Hypothalamus (tissue), 51 donors: ENCODE results near the gene SPATA2.
A peak's percentile ranks its signal among the peaks of the same experiment; 100 is the strongest.
"Not testable (repeated sequence)": the region's sequence is repeated elsewhere in the genome, so short reads cannot be mapped to it uniquely, and the experiment has no call there.

ENCODE experiments used
- DNase-seq, 51 donors: peaks; one replicate each; lab custom pipeline; 2025; lab: John Stamatoyannopoulos, UW

SPATA2 gene

DNA sequence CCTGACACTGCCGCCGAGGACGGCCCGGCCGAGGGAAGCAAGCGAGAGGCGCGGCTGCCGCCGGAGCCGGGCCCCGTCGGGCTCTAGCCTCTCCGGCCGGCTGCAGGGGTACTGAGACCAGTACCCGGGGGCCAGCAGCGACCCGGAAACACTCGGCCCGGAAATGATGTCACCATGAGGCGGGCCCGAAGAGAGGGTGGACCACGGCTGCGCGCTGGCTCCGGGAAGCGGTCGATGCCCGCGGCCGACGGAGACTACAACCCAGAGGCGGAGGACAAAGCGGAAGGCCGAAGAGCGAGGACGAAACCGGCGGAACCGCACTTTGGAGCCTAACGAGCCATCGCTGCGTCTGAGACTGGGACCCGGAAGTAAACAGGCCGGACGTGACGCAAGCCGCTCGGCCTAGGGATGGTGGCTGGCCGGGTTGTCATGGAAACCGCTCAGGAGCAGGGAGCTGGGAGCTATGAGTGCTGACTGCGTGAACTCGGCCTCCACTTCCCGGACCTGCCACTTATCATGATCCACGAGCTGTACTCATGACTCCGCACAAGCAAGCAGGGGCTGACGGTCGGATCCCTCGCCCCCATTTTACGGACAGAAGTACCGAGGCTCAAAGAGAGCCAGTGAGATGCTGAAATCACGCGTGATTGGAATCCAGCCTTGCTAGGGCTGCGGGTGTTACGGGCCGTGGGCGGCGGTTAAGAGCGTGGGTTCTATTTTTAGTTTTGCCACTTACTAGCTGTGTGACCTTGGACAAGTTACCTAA is at the start of gene SPATA2:
Gene SPATA2, minus strand, starts transcription at position 150 of the 766 bp plus-strand sequence. CDS start 7,039 bp downstream, outside the sequence.
- DNase-seq, result peak; percentile 77 to 99 (median 93)

GRCh38 chr20:49961413-49961812 is 46.1 kb upstream of the SPATA2 start:
- DNase-seq, result no peak

DNA sequence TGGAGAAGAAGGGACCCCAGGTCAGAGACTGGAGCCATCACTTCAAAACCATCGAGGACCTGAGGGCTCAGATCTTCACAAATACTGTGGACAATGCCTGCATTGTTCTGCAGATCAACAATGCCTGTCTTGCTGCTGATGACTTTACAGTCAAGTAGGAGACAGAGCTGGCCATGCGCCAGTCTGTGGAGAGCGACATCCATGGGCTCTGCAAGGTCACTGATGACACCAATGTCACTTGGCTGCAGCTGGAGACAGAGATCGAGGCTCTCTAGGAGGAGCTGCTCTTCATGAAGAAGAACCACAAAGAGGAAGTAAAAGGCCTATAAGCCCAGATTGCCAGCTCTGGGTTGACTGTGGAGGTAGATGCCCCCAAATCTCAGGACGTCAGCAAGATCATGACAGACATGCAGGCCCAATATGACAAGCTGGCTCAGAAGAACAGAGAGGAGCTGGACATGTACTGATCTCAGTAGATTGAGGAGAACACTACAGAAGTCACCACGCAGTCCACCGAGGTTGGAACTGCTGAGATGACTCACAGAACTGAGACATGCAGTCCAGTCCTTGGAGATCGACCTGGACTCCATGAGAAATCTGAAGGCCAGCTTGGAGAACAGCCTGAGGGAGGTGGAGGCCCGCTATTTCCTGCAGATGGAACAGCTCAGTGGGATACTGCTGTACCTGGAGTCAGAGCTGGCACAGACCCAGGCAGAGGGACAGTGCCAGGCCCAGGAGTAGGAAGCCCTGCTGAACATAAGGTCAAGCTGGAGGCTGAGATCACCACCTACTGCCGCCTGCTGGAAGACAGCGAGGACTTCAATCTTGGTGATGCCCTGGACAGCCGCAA is 42.0 kb upstream of the SPATA2 start:
- peak in 39 of 51 donors; percentile 4 to 85 (median 64) for DNase-seq

DNA sequence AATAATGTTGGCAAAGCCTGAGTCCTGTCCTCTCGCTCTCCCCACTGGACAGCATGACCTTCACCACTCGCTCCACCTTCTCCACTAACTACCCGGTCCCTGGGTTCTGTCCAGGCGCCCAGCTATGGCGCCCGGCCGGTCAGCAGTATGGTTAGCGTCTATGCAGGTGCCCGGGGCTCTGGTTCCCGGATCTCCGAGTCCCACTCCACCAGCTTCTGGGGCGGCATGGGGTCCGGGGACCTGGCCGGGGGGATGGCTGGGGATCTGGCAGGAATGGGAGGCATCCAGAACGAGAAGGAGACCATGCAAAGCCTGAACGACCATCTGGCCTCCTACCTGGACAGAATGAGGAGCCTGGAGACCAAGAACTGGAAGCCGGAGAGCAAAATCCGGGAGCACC is 41.4 kb upstream of the SPATA2 start:
- DNase-seq, result no peak

GRCh38 chr20:49955830-49956396 is 40.6 kb upstream of the SPATA2 start:
- not testable (repeated sequence) for DNase-seq

DNA sequence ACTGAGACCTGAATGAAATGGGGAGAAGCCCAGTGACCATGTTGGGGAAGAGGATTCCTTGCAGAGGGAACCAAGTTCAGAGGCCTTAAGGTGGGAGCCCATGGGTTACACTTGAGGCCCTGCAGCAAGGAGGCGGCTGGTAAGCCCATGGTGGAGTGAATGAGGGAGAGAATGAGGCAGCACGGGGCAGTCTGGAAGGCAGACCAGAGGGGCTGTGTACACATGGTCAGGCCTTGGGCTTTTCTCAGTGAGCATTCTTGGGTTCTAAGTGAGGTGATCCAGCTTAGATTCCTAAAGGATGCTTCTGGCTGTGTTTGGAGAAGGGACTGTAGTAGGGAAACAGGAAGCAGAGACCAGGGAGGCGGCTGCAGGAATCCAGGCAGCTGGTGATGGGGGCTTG is 39.8 kb upstream of the SPATA2 start:
- no peak for DNase-seq

DNA sequence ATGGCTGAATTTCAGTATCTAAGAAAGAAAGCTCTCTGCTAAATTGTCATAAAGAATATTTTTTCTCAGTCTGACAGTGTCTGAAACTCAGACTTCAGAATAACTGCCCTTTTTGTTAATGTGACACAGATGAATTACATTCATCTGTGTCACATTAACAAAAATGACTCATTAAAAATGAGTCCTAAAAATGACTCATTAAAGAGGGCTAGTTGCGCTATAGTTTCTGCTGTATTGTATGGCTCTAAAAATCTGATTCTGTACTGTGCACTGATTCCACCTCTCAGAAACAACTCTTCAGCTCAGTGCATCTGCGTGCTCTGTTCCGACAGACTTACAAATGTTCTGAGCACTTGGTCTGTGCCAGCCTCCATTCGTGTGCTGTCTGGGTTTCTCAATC is 35.8 kb upstream of the SPATA2 start:
- no peak for DNase-seq

DNA sequence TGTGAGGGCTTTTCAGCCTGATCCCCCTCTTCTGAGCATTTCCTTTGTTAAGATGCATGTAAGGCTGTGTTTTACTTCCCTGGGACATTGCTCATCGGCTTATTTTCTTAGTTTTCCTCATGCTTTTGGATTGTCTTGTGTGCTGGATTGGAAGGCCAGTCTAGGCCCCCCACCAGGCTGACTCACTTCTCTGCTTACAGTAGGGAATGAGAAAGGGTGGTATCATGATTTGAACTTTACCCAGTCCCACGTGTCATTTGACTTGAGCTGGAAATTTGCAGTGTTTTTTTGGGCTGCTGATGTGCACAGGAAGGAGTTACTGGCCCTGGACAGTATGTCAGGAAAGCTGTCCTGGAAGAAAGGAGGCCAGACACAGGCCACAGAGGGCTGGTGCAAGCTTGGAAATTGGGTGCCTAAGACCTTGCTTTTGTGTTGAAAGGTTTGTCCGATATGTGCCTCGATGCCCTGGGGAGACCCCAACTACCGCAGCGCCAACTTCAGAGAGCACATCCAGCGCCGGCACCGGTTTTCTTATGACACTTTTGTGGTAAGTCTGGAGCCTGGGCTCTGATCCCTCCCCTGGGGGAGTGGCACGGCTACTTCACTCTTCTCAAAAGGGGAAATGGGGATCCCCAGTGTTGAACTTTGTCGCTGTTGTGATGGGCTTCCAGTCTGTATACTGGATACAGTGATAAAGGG is 33.6 kb upstream of the SPATA2 start:
- no peak for DNase-seq

DNA sequence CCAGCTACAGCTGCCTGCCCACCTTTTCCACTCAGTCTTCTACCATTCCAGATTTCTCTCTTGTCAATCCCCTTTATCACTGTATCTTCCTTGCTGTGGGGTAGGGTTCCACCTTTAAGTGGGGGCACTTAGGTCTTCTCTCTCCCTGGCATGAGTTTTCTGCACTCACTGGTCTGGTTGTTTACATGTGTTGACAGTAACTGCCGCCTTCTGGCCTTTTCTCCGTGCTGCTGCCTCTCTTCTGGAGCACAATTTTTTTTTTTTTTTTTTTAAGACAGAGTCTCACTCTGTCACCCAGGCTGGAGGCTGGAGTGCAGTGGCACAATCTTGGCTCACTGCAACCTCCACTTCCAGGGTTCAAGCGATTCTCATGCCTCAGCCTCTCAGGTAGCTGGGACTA is 32.8 kb upstream of the SPATA2 start:
- no peak for DNase-seq

DNA sequence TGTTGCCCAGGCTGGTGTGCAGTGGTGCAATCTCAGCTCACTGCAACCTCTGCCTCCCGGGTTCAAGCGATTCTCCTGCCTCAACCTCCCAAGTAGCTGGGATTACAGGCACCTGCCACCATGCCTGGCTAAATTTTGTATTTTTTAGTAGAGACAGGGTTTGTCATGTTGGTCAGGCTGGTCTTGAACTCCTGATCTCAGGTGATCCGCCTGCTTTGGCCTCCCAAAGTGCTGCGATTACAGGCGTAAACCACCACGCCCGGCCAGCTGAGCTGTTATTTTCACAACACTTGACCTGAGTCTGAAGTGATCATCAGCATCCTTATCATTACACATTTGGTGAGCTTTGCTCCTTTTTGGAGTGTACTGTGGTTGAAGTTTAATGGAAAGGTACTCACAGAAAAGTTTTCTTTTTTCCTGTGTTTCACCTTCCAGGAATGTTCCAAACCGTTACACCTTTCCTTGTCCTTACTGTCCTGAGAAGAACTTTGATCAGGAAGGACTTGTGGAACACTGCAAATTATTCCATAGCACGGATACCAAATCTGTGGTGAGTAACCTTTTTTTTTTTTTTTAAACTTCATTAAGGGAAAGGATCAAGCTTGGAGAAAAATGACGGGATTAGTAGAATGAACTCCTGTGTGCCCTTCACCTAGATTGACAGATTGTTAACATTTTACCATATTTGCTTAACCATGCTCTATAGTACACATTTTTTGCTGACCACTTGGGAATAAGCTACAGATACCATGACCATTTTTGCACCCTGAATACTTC is 30.6 kb upstream of the SPATA2 start:
- DNase-seq, result no peak

DNA sequence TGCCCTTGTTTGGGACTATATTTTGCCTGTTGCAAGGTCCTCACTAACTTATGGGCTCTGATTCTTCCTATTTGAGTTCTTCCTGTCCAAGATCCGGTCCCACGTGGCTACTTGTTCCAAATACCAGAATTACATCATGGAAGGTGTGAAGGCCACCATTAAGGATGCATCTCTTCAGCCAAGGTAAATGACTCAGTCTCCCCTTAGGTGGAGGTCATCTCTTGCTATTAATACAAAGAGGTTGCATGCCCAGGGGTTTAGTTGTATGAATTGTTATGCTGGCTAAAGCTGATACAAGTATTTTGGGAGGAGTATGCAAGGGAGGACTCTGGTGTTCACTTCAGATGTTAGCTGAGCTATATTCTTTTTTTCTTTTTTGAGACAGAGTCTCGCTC is 30.0 kb upstream of the SPATA2 start:
- no peak for DNase-seq

DNA sequence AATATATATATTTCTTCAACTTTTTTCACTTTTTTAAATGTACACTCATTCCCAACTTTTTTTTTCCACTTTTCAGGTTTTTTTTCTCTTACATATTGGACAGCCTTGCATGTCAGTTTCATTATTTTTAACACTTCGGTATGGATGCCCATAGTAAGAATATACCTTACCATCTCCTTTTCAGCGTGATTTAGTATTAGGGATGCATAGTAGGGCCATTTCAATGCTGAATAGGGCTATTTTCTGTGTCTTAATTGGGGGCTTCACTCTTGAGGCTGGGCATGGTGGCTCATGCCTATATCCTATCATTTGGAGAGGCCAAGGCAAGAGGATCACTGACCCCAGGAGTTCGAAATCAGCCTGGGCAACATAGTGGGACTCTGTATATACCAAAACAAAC is 27.6 kb upstream of the SPATA2 start:
- DNase-seq, result no peak

DNA sequence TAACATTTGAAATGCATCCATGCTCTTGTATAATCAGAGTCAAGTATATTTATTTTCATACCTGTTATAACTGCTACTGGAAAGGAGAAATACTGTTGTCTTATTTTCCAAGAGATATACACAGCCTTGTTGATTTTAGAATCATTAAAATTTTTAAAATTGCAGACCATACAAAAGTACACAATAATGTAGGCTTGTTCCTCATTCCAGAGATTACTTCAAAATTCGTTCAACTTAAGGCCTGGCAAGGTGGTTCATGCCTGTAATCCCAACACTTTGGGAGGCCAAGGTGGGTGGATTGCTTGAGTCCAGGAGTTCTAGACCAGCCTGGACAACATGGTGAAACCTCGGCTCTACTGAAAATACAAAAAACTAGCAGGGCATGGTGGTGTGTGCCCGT is 27.0 kb upstream of the SPATA2 start:
- DNase-seq, result no peak

DNA sequence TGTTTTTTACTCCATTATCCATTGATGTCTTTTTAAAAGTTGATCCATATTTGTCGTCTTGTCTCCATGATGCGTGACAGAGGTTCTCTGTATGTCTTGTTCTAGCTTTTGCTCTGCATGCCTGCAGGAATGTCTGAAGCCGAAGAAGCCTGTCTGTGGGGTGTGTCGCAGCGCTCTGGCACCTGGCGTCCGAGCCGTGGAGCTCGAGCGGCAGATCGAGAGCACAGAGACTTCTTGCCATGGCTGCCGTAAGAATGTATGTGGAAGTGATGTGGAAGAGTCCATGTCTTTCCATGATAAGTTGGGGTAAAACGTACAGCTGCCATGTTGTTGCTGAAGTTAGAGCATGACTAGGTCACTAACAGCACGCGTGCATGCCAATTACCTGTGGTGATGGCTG is 26.1 kb upstream of the SPATA2 start:
- no peak for DNase-seq

DNA sequence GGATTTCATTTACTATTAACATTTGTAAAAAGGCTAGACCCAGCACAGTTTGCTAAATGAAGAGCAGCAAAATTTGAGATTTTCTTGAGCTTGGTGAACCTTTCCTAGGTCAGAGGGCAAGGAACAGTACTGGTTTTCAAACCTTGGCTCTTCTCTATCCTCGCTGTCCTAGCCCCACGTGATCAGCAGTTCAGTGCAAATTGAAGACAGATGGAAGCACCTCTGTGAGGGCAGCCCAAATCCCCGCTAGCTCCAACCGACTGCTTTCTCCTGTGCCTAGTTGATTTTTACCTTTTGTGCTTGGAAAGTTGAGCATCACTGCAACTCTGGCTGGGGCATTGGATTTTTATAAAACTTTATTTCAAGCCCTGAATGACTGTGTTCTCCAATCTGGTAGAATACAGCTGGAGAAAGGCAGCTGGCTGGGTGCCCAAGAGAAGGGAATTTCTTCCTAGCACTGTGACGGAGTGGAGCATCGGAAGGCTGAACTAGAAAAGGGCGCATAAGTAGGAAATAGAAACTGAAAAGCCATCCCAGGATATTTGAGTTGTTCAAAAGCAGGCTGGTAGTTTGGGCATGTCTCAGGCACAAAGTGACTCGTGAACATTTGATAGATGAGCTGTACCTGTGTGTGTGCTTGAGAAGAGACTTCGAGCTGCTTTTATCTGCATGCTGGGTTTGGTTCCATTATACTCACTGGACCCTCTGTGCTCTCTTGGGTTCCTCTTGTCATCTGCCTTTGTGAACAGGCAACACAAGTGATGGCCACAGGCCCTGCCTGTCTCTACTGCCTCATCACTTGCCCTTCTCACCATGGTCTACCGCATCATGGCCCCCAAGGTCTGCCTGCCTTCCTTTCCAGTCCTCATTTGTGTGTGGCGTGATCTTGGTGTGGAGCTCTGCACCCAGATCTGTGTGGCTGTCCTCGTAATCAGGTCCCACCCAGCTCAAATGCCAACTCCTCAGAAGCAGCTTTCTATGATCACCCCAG is 23.1 kb upstream of the SPATA2 start:
- DNase-seq, result peak in 20 of 51 donors; percentile 4 to 35 (median 13)

GRCh38 chr20:49937027-49937929 is 21.9 kb upstream of the SPATA2 start:
- no peak for DNase-seq

DNA sequence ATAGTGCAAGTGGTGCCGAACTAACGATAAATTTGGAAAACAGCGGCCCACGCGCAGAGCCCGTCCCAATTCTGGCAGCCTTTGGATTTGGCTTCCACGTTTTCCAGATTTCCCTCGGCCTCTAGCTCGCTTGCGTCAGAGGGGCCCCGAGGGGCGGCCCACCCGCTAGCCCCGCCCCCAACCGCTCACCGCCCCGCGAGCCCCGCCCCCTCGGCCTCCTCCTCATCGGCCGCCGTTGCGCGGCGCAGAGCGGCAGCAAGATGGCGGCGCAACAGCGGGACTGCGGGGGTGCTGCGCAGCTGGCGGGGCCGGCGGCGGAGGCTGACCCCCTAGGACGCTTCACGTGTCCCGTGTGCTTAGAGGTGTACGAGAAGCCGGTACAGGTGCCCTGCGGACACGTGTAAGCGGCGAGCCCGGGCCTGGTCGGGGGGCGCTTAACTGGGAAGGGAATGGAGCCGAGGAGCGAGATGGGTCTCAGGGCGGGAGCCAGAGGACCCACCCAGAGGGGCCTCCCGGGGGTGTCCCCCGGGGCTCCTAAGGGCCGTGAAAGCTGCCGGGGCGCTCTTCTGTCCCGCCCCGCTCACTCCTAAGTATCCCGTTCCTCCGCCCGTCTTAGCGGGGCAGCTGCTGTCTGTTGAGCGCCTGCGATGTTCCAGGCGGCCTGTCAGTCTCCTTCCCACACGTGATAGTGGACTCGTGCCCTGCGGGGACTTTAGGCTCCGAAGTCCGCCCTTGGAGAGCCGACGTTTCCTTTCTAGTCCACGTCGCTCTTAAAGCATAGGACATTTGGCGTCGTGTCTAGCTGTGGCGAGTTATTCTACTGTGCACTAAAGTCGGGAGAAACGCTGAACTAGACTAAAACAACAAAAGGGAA is 21.1 kb upstream of the SPATA2 start, which contains the start of gene RNF114:
Gene RNF114, plus strand, starts transcription at position 245 of the 874 bp plus-strand sequence. Its CDS starts 16 bp downstream, at position 261.
- peak; percentile 30 to 93 (median 84) for DNase-seq
